Muscle layer of duodenum (tissue), 2 donors: ENCODE data around the gene DAP.

Experiments used
- H3K27ac ChIP-seq: one replicate; pipeline ENCODE4 v1.7.0; 2013; ENCODE audit warnings: mild to moderate bottlenecking, low read length
- H3K27me3 ChIP-seq: one replicate; pipeline ENCODE4 v1.7.0; 2013; ENCODE audit warnings: low read depth, mild to moderate bottlenecking, control low read depth, low read length
- H3K36me3 ChIP-seq, 2 donors: one replicate each; pipeline ENCODE4 v1.7.0; 2013; ENCODE audit warnings: low read length in 2 of 2, control low read depth in 1 of 2, mild to moderate bottlenecking in 1 of 2; ENCODE audit not compliant: insufficient read depth in 2 of 2, control insufficient read depth in 1 of 2
- H3K4me1 ChIP-seq, 2 donors: one replicate each; pipeline ENCODE4 v1.7.0; 2013; ENCODE audit warnings: low read length in 2 of 2, mild to moderate bottlenecking in 2 of 2, control low read depth in 1 of 2, moderate library complexity in 1 of 2; ENCODE audit not compliant: insufficient read depth in 2 of 2, control insufficient read depth in 1 of 2
- H3K4me3 ChIP-seq, 2 donors: one replicate each; pipeline ENCODE4 v1.7.0; 2013; ENCODE audit warnings: low read length in 2 of 2, low read depth in 1 of 2, mild to moderate bottlenecking in 1 of 2
- H3K9me3 ChIP-seq, 2 donors: one replicate each; pipeline ENCODE4 v1.7.0; 2013; ENCODE audit warnings: low read length in 2 of 2, control low read depth in 1 of 2, mild to moderate bottlenecking in 1 of 2; ENCODE audit not compliant: control insufficient read depth in 1 of 2
- donor health status: healthy.

Gene DAP

DNA sequence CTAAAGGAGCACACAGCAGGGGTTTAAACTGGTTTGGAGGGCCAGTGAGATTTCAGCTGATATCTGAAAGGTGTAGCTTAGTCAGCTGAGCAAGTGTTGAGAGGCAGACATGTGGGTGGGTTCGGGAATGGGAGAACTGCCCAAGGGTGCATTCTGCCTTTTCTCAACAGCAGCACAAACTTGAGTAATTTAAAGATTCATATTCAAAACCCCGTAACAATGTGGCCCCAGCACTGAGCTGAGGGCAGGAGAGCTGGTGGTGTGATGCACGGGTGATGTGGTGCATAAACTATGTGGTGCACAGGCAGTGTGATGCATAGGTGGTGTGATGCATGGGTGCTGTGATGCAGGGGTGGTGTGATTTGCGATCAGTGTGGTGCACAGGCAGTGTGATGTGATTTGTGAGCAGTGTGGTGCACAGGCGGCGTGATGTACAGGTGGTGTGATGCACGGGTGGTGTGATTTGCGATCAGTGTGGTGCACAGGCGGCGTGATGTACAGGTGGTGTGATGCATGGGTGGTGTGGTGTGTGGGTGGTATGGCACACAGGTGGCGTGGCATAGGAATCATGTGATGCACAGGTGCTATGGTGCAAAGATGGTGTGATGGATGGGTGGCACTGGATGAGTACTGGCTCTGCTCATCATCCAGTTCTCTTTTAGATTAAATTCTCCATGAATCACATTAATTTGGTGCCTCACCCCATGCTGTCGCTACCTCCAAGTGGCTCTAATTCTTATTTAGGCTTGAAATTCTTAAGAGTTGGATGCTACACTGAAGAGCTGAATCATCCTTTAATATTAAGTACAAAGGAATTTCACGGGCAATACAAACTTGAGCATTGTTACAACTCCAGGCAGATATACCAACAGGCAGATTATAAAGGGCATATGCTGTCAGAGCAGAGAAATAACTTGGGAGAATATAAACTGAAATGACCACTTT, 53.6 kb downstream of the DAP start:
- Histone ChIP-seq H3K27me3 (no peaks in the 10 kb centered on the region), H3K36me3 (no peaks in the 10 kb centered on the region), H3K9me3 (no peaks in the 10 kb centered on the region), H3K27ac (no peak overlapping the region), H3K4me1 (peaks cover 0 to 6% of the 10 kb centered on the region in 2 donors), H3K4me3 (no peak overlapping the region)

DNA sequence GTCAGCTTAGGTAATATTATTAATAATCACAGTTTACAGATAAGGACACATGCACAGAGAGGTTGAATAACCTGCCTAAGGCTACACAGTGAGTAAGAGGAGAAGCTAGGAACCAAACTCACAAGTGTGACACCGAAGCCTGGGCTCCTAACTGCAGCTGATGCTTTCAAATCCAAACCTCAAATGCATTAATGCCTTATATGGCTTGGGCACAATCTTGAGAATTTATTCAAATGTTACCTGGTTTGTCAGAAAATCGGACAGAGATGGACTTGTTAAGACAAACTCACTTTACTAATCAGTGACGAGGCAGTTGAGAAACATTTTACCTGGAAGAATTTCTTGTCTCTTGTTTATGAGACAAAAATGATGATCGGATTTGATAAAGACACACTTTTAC, 54.7 kb downstream of the DAP start:
- H3K27me3 ChIP-seq = no peaks in the 10 kb centered on the region
- no peak overlapping the region for H3K27ac ChIP-seq
- peaks cover 3 to 6% of the 10 kb centered on the region in 2 donors for H3K4me1 ChIP-seq
- H3K9me3 ChIP-seq = no peaks in the 10 kb centered on the region
- no peaks in the 10 kb centered on the region for H3K36me3 ChIP-seq
- H3K4me3 ChIP-seq = no peak overlapping the region

DNA sequence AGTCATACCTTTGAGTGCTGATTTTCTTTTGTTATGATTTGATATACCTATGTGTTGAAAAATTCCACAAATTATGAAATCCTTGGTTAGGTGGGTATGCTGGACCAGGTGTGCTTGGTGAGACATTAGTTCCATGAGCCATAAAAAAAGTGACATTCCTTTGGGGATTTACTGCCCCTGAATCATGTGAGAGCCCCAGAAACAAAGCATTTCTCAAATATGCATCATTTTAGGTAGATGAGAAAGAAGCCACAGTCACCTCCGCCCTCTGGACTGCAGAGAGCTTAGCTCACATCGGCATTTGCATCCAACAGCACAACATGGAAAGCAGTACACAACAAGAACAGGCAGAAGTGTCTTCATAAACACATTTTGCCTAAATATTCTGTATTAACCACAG, 55.3 kb downstream of the DAP start:
- Histone ChIP-seq H3K4me1 (peaks cover 3 to 6% of the 10 kb centered on the region in 2 donors), H3K9me3 (no peaks in the 10 kb centered on the region), H3K27ac (no peak overlapping the region), H3K27me3 (no peaks in the 10 kb centered on the region), H3K4me3 (no peak overlapping the region), H3K36me3 (no peaks in the 10 kb centered on the region)

DNA sequence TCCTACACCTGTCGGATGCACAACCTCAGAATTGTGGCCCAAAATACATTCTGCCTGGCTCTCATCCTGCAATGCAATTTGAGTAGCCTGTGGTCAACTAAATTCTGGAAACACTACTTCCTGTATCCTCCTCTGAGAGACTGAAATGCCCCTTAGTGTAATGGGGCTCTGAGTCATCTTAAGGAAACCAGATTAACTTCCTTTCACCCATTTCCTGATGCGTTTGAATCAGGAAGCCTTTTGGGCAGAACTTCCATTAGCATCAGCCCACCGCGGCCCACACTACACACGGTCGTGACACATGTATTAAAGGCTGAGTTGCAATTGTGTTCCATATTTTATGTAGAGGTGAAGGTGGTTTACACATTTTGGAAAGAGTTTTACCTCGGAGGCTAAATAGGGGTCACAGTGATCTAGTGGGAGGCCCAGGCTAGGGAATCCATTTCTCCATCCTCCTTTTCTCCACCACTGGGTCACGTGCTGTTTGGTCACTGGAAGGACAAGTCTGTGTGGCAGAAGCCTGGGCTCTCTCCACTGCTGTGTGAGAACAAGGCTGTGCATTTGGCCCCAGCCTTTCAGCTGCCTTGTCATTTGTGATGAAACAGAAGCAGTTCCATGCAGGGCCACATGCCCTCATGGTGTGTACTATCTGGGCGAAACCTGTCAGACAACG, 55.9 kb downstream of the DAP start:
- Histone ChIP-seq H3K36me3 (no peaks in the 10 kb centered on the region), H3K4me3 (no peak overlapping the region), H3K27me3 (no peaks in the 10 kb centered on the region), H3K4me1 (peaks cover 3 to 6% of the 10 kb centered on the region in 2 donors), H3K9me3 (no peaks in the 10 kb centered on the region), H3K27ac (no peak overlapping the region)

DNA sequence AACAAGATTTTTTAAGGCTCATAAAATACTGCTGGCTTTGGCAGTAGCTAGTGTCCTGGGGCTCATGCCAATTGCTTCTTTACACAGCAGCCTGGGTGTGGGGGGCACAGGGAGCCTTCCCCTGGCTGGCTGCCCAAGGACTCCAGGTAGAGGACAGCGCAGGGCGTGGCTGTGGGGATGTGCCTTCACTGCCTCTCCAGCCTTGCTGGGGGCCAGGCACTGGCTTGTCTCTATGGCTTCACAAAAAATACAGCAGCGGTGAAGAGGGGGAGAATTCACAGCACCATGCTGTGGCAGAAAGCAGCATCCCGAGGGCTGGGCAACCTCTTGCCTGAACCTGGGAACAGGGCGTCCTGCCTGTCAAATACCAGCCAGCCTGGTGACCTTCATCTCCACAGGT, 57.4 kb downstream of the DAP start:
- Histone ChIP-seq H3K4me1 (peaks cover 3 to 6% of the 10 kb centered on the region in 2 donors), H3K36me3 (peaks cover 0 to 4% of the 10 kb centered on the region in 2 donors), H3K27me3 (no peaks in the 10 kb centered on the region), H3K4me3 (no peak overlapping the region), H3K27ac (no peak overlapping the region), H3K9me3 (no peaks in the 10 kb centered on the region)

DNA sequence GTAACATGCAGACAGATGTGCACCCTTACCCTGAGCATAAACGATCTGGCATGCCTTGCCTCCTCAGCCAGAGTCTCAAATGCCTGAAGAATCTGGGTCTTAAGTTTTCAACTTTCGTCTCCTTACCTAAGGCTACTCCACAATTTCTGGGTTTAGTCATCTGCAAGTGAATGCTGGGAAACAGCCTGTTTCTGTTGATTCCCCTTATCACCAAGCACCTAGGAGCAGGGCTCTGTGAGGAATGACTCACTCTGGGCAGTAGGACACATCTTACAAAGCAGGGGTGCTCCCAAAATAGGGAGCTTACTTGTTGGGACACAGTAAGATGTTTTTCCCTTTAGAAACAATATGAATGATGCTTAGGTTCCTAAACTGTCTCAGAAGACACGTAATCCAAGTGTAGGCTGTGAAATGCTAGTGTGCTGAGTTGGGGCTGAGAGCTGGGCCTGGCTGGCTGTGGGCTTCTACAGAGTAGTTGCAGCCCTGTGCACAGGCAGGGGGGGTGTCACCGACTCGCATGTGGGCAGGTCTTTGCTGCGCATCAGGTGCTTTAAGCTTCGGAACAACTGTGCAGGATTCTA, 58.0 kb downstream of the DAP start:
- Histone ChIP-seq H3K36me3 (peaks cover 0 to 4% of the 10 kb centered on the region in 2 donors), H3K27me3 (no peaks in the 10 kb centered on the region), H3K4me3 (no peak overlapping the region), H3K27ac (no peak overlapping the region), H3K9me3 (no peaks in the 10 kb centered on the region), H3K4me1 (peaks cover 3 to 6% of the 10 kb centered on the region in 2 donors)

DNA sequence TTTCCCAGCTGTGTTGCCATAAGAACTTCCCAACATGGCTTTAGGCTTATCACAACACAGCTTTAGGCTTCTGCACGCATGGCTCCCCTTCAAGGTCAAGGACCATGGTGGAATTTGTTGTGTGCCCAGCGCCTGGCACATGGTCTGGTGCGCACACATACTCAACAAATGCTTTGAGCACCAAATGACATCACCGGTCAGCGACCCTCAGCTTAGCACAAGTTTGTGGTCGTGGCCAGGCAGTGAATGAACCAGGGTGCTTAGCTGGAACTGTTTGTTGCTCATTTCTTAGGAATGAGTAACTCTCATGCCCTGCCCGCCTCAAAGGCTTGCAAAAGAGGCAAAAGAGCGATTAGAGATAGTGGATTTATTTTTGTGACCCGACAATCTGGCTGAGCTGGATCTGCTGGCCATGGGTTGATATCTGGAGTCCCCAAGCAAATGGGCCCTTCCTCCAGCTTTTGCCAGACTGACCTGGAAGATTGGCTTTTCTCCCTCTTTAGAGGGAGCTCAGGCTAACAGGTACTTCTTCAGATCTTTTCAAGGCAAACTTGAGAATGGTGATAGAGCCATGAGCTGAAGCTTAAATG, 58.9 kb downstream of the DAP start:
- H3K4me1 ChIP-seq = peaks cover 3 to 6% of the 10 kb centered on the region in 2 donors
- no peak overlapping the region for H3K27ac ChIP-seq
- H3K4me3 ChIP-seq = no peak overlapping the region
- H3K36me3 ChIP-seq = peaks cover 0 to 4% of the 10 kb centered on the region in 2 donors
- no peaks in the 10 kb centered on the region for H3K27me3 ChIP-seq
- no peaks in the 10 kb centered on the region for H3K9me3 ChIP-seq

DNA sequence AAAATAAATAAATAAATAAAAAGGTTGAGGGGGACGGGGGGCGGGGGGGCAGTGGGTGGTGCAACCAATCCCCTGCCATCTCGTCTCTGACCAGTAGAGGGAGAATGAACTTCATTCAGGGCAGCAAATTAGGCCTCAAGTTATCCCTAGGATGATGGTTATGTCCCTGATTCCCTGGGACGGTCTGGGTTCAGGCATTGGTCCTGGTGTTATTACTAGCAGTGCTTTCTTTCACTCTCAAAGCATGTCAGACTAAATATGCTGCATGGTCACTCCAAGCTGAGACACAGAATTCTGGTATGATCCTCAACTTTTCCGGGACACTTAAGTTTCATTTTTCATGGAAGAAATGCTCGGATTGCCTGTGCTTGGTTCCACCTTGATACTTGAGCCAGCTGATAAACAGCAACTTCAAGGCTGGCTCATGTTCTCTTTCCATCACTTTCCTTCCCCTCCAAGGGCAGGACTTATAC, 59.4 kb downstream of the DAP start:
- Histone ChIP-seq H3K27me3 (no peaks in the 10 kb centered on the region), H3K36me3 (peaks cover 0 to 4% of the 10 kb centered on the region in 2 donors), H3K9me3 (no peaks in the 10 kb centered on the region), H3K27ac (no peak overlapping the region), H3K4me3 (no peak overlapping the region), H3K4me1 (peaks cover 3 to 6% of the 10 kb centered on the region in 2 donors)

DNA sequence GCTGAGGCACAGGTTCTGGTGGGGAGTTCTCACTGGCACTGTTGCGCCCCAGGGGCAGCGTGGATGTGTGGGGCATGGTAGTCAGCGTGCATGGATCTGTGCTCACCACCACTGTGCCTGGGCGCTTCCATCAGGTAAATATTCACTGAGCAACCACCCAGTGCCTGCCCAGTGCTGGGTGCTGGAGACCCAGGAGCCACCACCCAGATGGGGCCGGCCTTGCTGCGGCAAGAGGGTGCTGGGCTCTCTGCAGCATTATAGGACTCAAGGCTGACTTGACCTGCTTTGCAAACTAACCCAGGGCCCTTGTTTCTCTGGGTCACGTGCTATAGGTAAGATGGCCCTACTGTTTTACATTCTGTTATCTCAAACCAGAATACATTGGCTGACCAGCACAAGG, 60.5 kb downstream of the DAP start:
- Histone ChIP-seq H3K4me3 (no peak overlapping the region), H3K27ac (no peak overlapping the region), H3K9me3 (no peaks in the 10 kb centered on the region), H3K4me1 (peaks cover 3 to 6% of the 10 kb centered on the region in 2 donors), H3K27me3 (no peaks in the 10 kb centered on the region), H3K36me3 (peaks cover 0 to 4% of the 10 kb centered on the region in 2 donors)

DNA sequence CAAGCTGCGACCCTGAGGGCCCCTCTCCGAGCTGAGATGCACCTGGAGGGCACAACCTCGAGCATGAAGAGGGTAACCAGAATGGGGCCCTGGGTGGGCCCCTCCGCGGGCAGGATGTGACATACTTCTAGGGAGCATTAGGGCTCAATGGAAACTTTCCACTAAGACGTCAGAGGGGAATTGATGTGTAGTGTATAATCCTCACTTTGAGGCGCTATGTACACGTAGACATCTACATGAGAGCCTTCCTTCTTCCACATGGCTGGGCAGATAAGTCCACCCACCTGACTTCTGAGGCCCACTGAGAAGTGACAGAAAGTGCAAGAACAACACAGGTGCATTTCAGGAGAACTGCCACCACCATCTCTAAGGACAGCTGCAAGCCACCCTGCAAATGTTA, 61.0 kb downstream of the DAP start:
- H3K27ac ChIP-seq = no peak overlapping the region
- H3K4me1 ChIP-seq = peaks cover 3 to 10% of the 10 kb centered on the region in 2 donors
- H3K4me3 ChIP-seq = no peak overlapping the region
- no peaks in the 10 kb centered on the region for H3K27me3 ChIP-seq
- peaks cover 0 to 4% of the 10 kb centered on the region in 2 donors for H3K36me3 ChIP-seq
- H3K9me3 ChIP-seq = no peaks in the 10 kb centered on the region
